Measurements from ENCODE around the gene HOXA4.

GRCh38 chr7:27156916-27157701 is 26.6 kb upstream of the HOXA4 start:
- TF ChIP-seq CTCF (IDR thresholded peaks at IDR 0.05; ENCODE audit: poor library complexity) (no peak), EZH2 (IDR thresholded peaks at IDR 0.05; ENCODE audit: borderline replicate concordance) (no peak), EZH2phosphoT487 (IDR thresholded peaks at IDR 0.05; ENCODE audit: low read depth, severe bottlenecking, unreplicated experiment) (no peak)
